Stimulated activated CD8-positive, alpha-beta memory T cell treated with anti-CD3 and anti-CD28 coated beads, Interleukin-2, amount 100 ng/mL, for 1 hour (primary cell): ENCODE measurements around the gene TBC1D23.
A peak's percentile ranks its signal among the peaks of the same experiment; 100 is the strongest.
"Not testable (repeated sequence)": the region's sequence is repeated elsewhere in the genome, so short reads cannot be mapped to it uniquely, and the experiment has no call there.

Experiments
- DNase-seq, 2 donors: peaks; one replicate each; pipeline ENCODE4 v3.0.0-alpha.2; 2020; ENCODE audit warnings: low read depth in 2 of 2

The TBC1D23 gene

GRCh38 chr3:100299016-100299415 lies 38.2 kb downstream of the TBC1D23 start:
- DNase-seq = no peak

DNA sequence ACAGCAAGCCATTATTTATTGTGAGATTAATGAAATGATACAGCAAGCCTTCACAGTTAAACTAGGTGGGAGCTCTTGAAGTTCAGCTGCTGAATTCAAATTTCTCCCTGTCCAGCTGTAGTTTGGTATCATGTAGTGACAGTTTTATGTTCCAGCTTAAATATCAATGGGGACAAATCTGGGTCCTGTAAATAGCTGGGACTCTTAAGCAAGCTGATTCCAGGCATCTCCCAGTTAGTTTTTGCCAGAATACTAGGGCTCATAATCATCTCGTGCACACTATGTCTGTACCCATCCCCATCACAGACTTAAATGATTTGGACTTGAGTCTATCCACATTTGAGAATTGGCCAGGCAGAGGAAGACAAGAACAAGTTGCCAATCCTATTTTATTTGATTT lies 45.9 kb downstream of the TBC1D23 start:
- DNase-seq = no peak

DNA sequence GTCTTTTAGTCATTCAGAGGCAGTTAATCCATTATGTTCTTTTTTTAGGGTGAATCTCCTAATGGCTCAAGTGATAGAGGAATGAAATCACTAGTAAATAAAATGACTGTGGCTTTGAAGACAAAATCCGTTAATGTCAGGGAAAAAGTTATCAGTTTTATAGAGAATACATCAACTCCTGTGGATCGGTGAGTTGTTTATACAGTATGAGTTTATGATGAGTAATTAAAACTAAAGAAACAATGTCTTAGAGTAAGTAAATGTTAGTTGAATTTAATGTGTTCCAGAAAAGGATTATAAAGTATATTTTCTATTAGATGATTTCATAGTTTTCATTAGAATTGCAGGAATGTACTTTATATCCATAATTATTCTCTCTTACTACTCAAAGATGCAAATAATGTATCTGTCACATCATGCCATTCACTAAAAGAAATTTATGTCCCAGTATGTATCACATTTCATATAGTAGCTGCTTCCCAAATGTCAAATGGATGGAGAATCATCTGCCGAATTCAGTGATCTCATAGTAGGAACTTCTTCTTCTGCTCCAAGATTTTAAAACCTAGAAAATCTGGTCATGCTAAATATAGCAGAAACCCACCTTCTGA lies 49.7 kb downstream of the TBC1D23 start:
- DNase-seq = no peak

GRCh38 chr3:100311011-100311410 lies 50.2 kb downstream of the TBC1D23 start:
- no peak for DNase-seq

DNA sequence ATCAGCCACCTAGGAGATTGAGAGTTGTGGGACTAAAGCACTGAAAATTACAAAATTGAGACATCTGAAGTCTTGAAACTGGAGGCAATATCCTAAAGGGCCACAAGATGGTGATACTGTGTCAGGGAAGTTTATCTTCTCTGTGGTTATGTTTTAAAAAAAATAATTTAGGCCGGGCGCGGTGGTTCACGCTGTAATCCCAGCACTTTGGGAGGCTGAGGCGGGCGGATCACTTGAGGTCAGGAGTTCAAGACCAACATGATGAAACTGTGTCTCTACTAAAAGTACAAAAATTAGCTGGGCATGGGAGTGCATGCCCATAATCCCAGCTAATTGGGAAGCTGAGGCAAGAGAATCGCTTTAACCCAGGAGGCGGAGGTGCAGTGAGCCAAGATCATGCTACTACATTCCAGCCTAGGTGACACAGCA lies 55.9 kb downstream of the TBC1D23 start:
- no peak for DNase-seq

GRCh38 chr3:100317912-100318311 lies 57.1 kb downstream of the TBC1D23 start:
- no peak for DNase-seq

DNA sequence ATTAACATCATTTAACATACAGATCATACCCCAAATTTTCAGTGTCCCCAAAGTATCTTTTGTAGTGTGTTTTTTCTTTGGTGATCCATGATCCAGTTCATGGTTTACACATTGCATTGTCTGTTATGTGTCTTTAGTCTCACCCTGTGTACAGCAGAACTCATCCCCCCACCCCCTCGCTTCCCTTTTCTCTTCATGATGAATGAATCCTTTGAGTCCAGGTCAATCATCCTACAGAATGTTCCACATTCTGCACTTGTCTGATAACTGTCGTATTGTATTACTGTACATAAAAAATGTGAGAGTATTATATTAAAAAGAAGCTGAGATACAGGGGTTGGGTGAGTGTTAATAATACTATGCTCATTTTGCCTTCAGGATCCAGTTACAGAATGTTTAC lies 59.2 kb downstream of the TBC1D23 start:
- no peak for DNase-seq

- DNase-seq = no peak
Observed at GRCh38 chr3:100324044-100324443, 63.3 kb downstream of the TBC1D23 start.

DNA sequence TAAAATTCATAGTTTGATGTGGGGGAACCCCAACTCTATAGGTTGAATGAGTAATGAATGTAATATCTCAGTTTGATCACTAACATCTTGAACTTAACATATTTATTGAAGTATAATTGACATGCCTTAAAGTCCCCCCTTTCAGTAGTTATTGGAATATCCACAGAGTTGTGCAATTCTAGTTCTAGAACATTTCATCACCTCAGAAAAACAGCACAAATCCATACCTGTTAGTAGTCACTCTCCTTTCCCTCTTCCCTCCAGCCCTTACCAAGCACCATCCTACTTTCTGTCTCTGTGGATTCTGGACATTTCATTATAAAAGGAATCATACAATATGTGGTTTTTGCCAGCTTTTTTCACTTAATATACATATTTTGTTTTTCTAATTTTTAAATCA lies 65.0 kb downstream of the TBC1D23 start:
- DNase-seq = no peak

- DNase-seq = not testable (repeated sequence)
Observed at GRCh38 chr3:100327377-100327776, 66.6 kb downstream of the TBC1D23 start.

GRCh38 chr3:100329800-100330489 lies 69.2 kb downstream of the TBC1D23 start:
- no peak for DNase-seq

DNA sequence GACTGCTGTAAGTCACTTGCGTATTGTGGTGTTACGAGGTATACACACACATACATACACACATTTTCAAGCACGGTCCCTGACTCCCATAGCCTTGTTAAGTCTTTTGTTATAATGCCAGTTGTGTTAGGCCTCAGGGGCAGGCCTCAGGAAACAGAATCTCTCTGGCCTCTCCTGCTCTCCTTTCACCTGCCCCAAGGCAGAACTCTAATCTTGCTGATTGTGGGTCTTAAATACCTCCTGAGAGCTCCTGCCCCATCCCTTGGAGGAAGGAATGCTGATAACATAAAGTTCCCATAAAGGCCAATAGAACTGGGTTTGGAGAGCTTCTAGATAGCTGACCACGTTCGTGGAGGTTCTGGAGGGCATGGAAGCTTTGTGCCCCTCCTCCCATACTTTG lies 69.9 kb downstream of the TBC1D23 start:
- no peak for DNase-seq

GRCh38 chr3:100331660-100332059 lies 70.9 kb downstream of the TBC1D23 start:
- DNase-seq = no peak

GRCh38 chr3:100333051-100333450 lies 72.3 kb downstream of the TBC1D23 start:
- no peak for DNase-seq

GRCh38 chr3:100333970-100334487 lies 73.2 kb downstream of the TBC1D23 start:
- DNase-seq = no peak

- peak; percentile 59 to 62 for DNase-seq
Observed at GRCh38 chr3:100334488-100335351, 73.9 kb downstream of the TBC1D23 start, which contains the start of gene NIT2. Gene NIT2, plus strand, starts transcription at chr3:100334757. Its CDS starts 35 bp downstream, at chr3:100334792.

DNA sequence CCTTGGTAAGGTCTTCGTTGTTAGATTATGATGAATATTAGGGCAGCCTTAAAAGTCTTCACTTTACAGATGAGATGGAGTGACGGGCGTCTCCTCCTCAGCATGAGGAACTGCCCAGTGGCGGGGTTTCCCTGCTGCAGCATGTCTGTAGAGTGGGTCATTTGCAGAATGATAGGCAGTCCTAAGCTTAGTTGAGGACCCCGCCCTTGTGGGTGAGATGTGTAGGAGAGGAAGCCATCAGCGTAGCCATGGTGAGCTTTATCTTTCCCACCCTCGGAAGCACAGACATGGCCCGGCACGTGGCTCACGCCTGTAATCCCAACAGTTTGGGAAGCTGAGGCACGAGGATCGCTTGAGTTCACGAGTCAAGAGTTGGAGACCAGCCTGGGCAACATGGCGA lies 74.6 kb downstream of the TBC1D23 start:
- no peak for DNase-seq

GRCh38 chr3:100336229-100336628 lies 75.4 kb downstream of the TBC1D23 start:
- not testable (repeated sequence) for DNase-seq

DNA sequence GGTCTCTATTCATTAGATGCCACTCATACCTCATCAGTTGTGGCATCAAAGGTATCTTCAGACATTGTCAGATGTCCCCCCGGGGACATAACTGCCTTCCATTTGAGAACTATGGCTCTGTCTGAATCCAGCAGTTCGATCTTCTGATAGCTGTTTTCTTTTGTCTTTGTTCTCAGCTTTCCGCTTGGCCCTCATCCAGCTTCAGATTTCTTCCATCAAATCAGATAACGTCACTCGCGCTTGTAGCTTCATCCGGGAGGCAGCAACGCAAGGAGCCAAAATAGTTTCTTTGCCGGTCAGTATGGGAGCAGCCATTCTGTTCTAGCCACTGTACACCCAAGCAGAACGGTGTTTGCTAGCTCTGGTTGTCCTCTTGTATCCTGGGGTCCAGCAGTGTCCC lies 78.1 kb downstream of the TBC1D23 start:
- no peak for DNase-seq

- no peak for DNase-seq
Observed at GRCh38 chr3:100339786-100340185, 79.0 kb downstream of the TBC1D23 start.

DNA sequence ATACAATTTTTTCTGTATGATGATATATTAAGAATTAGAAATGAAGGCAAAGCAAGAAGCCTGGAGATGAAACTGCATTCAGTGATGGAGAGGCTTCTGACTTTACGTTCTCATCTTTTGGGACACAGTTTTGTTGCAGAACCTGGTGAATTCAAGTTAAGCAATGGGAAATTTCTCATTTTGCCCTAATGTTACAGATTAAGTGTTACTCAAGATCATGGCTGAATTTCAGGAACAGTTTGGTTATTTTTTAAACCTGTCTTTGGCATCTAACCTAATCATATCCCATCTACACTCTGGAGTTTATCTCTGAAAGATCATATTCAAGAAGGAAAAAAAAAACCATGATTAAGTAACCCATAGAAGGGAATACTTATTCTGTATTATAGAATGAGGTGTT lies 79.7 kb downstream of the TBC1D23 start:
- no peak for DNase-seq

GRCh38 chr3:100348727-100349126 lies 87.9 kb downstream of the TBC1D23 start:
- no peak for DNase-seq
